Common myeloid progenitor, CD34-positive (primary cell): ENCODE measurements around the gene ZNF668.

Experiments
- CTCF ChIA-PET: fragments of 350-600 bp; sonication (Branson Sonifier 250); formaldehyde crosslinking; loops from one replicate; lab custom pipeline; 2021; ENCODE audit warnings: antibody characterized with exemption; lab: Charles Lee
- POLR2A ChIA-PET: fragments of 350-600 bp; sonication (Branson Sonifier 250); formaldehyde crosslinking; loops from one replicate; lab custom pipeline; 2021; ENCODE audit warnings: antibody characterized with exemption; lab: Charles Lee
- DNase-seq, 3 donors: peaks; one replicate each; pipeline versions ENCODE4 v3.0.0 to v3.0.0-alpha.2; 2013
- H3K27ac ChIP-seq, 2 experiments: 1 replicate in 1 of 2; 2 replicates in 1 of 2; pipeline ENCODE4 v1.7.0; 2013; ENCODE audit warnings: inconsistent platforms in 2 of 2, low read length in 2 of 2, mild to moderate bottlenecking in 2 of 2, low read depth in 1 of 2, moderate library complexity in 1 of 2; ENCODE audit not compliant: severe bottlenecking in 2 of 2, insufficient read depth in 1 of 2, poor library complexity in 1 of 2
- H3K27me3 ChIP-seq, 5 experiments: replicated peaks in 2 of 5; 1 replicate in 3 of 5; 2 replicates in 2 of 5; pipeline versions ENCODE4 v1.6.1 to v1.7.0; 2013; ENCODE audit warnings: low read length in 4 of 5, mild to moderate bottlenecking in 2 of 5, moderate library complexity in 2 of 5, inconsistent platforms in 1 of 5; ENCODE audit not compliant: insufficient read depth in 5 of 5, control insufficient read depth in 4 of 5
- H3K36me3 ChIP-seq, 4 experiments: 1 replicate in 2 of 4; 2 replicates in 2 of 4; pipeline versions ENCODE4 v1.6.1 to v1.7.0; 2013; ENCODE audit warnings: low read length in 3 of 4, control low read depth in 1 of 4, mild to moderate bottlenecking in 1 of 4; ENCODE audit not compliant: control insufficient read depth in 4 of 4, insufficient read depth in 4 of 4
- H3K4me1 ChIP-seq, 4 experiments: 1 replicate in 3 of 4; 2 replicates in 1 of 4; pipeline versions ENCODE4 v1.6.1 to v1.7.1; 2013; ENCODE audit warnings: low read length in 3 of 4, mild to moderate bottlenecking in 3 of 4, control low read depth in 1 of 4, inconsistent platforms in 1 of 4, moderate library complexity in 1 of 4; ENCODE audit not compliant: control insufficient read depth in 4 of 4, insufficient read depth in 4 of 4; ENCODE audit errors: control extremely low read depth in 1 of 4
- H3K4me3 ChIP-seq, 7 experiments: 1 replicate in 4 of 7; 2 replicates in 3 of 7; pipeline versions ENCODE4 v1.5.1 to v1.7.0; 2013; ENCODE audit warnings: mild to moderate bottlenecking in 7 of 7, low read length in 6 of 7, moderate library complexity in 6 of 7, inconsistent platforms in 2 of 7, low read depth in 2 of 7, control low read depth in 1 of 7; ENCODE audit not compliant: insufficient read depth in 4 of 7, control insufficient read depth in 1 of 7; ENCODE audit errors: extremely low read depth in 1 of 7
- H3K9me3 ChIP-seq, 5 experiments: 1 replicate in 4 of 5; 2 replicates in 1 of 5; pipeline versions ENCODE4 v1.6.1 to v1.7.1; 2013; ENCODE audit warnings: low read length in 4 of 5, mild to moderate bottlenecking in 2 of 5, inconsistent platforms in 1 of 5, low read depth in 1 of 5, moderate library complexity in 1 of 5; ENCODE audit not compliant: control insufficient read depth in 4 of 5, insufficient read depth in 2 of 5; ENCODE audit errors: control extremely low read depth in 1 of 5
- WGBS: methylation state at CpG from one replicate; pipeline ENCODE4 v1.1.5; 2013; ENCODE audit not compliant: insufficient coverage; 5-methylcytosine and 5-hydroxymethylcytosine counted together

The ZNF668 gene

GRCh38 chr16:31072540-31073141 lies 1.4 kb downstream of the ZNF668 start:
- CTCF ChIA-PET, result interaction anchor here (1.0 kb wide), 1 partner anchor 12 kb away, joined by 3 read pairs; no protein-coding TSS in a partner anchor
- H3K36me3 ChIP-seq, result peaks cover 0 to 18% (median 13%) of the 10 kb centered on the region in 4 experiments
- WGBS, result 5% methylated on average over 24 of the region's 27 CpGs

GRCh38 chr16:31071861-31072260 lies 2.2 kb downstream of the ZNF668 start:
- ChIA-PET POLR2A (no interaction called here), CTCF (interaction anchor here (0.7 to 1.2 kb wide), 3 partner anchors 21 to 113 kb away, joined by 3 read pairs; no protein-coding TSS in a partner anchor)
- Histone ChIP-seq H3K27me3 (no peaks in the 10 kb centered on the region), H3K4me1 (peaks cover 12 to 27% (median 24%) of the 10 kb centered on the region in 4 experiments), H3K4me3 (peak overlapping the region in 5 of 7 experiments; percentile 93 to 100 (median 97)), H3K27ac (peak overlapping the region in 1 of 2 experiments; percentile 99), H3K9me3 (no peaks in the 10 kb centered on the region), H3K36me3 (peaks cover 0 to 10% (median 9%) of the 10 kb centered on the region in 4 experiments)
- 85% methylated on average over 4 of the region's 4 CpGs for WGBS
- DNase-seq, result no peak

More at GRCh38 chr16:31072540-31073141, 1.4 kb downstream of the ZNF668 start:
- Histone ChIP-seq H3K27ac (peak overlapping the region; percentile 97 to 99), H3K27me3 (no peaks in the 10 kb centered on the region), H3K9me3 (no peaks in the 10 kb centered on the region), H3K4me3 (peak overlapping the region; percentile 93 to 100 (median 97)), H3K4me1 (peaks cover 12 to 27% (median 24%) of the 10 kb centered on the region in 4 experiments)
- POLR2A ChIA-PET, result interaction anchor here (2.3 kb wide), 1 partner anchor 40 kb away, joined by 12 read pairs; the partner anchor contains the start of gene STX4
- DNase-seq, result peak in 2 of 3 donors; percentile 35 to 43

- H3K36me3 ChIP-seq, result peaks cover 0 to 10% (median 4%) of the 10 kb centered on the region in 4 experiments
- ChIA-PET POLR2A (interaction anchor here (1.0 kb wide), 1 partner anchor 21 kb away, joined by 3 read pairs; no protein-coding TSS in a partner anchor), CTCF (interaction anchor here (0.7 kb wide), 1 partner anchor 96 kb away, joined by 3 read pairs; no protein-coding TSS in a partner anchor)
- no peak for DNase-seq
- WGBS, result 93% methylated on average over 2 of the region's 3 CpGs
- no peak overlapping the region for H3K27ac ChIP-seq
- no peaks in the 10 kb centered on the region for H3K9me3 ChIP-seq
- H3K4me1 ChIP-seq, result peaks cover 3 to 41% (median 35%) of the 10 kb centered on the region in 4 experiments
- no peak overlapping the region for H3K4me3 ChIP-seq
- no peaks in the 10 kb centered on the region for H3K27me3 ChIP-seq
Observed at GRCh38 chr16:31067342-31067741, 6.7 kb downstream of the ZNF668 start.

- no peak for DNase-seq
- peaks cover 0 to 30% (median 28%) of the 10 kb centered on the region in 4 experiments for H3K4me1 ChIP-seq
- no peaks in the 10 kb centered on the region for H3K27me3 ChIP-seq
- ChIA-PET CTCF (interaction anchor here (0.6 to 1.7 kb wide), 4 partner anchors 9 to 48 kb away, joined by 3 to 5 read pairs (median 3); partner anchors contain the start of genes ZNF646 and ZNF668), POLR2A (interaction anchor here (0.6 to 0.9 kb wide), 4 partner anchors 9 to 196 kb away, joined by 3 to 7 read pairs (median 4); partner anchors contain the start of genes STX4, ZNF646 and ZNF668)
- no peaks in the 10 kb centered on the region for H3K9me3 ChIP-seq
- peak overlapping the region in 3 of 7 experiments; percentile 9 to 51 (median 21) for H3K4me3 ChIP-seq
- peak overlapping the region in 1 of 2 experiments; percentile 3 for H3K27ac ChIP-seq
- H3K36me3 ChIP-seq, result peaks cover 0 to 31% (median 11%) of the 10 kb centered on the region in 4 experiments
- WGBS, result 87% methylated on average over 3 of the region's 4 CpGs
Observed at GRCh38 chr16:31064882-31065461, 9.1 kb downstream of the ZNF668 start.

- peak overlapping the region in 1 of 2 experiments; percentile 3 for H3K27ac ChIP-seq
- peak overlapping the region in 4 of 7 experiments; percentile 7 to 51 (median 15) for H3K4me3 ChIP-seq
- no peaks in the 10 kb centered on the region for H3K27me3 ChIP-seq
- H3K4me1 ChIP-seq, result peaks cover 0 to 30% (median 28%) of the 10 kb centered on the region in 4 experiments
- ChIA-PET CTCF (interaction anchor here (0.9 to 1.7 kb wide), 2 partner anchors 36 to 80 kb away, joined by 3 to 5 read pairs; no protein-coding TSS in a partner anchor), POLR2A (interaction anchor here (0.6 to 0.9 kb wide), 2 partner anchors 10 to 13 kb away, joined by 3 to 4 read pairs; partner anchors contain the start of genes ZNF646 and ZNF668)
- no peaks in the 10 kb centered on the region for H3K9me3 ChIP-seq
- 82% methylated on average over 47 of the region's 56 CpGs for WGBS
- peaks cover 0 to 34% (median 13%) of the 10 kb centered on the region in 4 experiments for H3K36me3 ChIP-seq
- DNase-seq, result peak; percentile 22 to 28 (median 25)
Observed at GRCh38 chr16:31063843-31064611, 10.0 kb downstream of the ZNF668 start.

- CTCF ChIA-PET, result no interaction called here
- peaks cover 0 to 30% (median 28%) of the 10 kb centered on the region in 4 experiments for H3K4me1 ChIP-seq
- WGBS, result 97% methylated on average over 8 of the region's 9 CpGs
- no peaks in the 10 kb centered on the region for H3K27me3 ChIP-seq
- H3K36me3 ChIP-seq, result peaks cover 0 to 34% (median 13%) of the 10 kb centered on the region in 4 experiments
- POLR2A ChIA-PET, result interaction anchor here (0.6 kb wide), 1 partner anchor 14 kb away, joined by 3 read pairs; no protein-coding TSS in a partner anchor
- no peaks in the 10 kb centered on the region for H3K9me3 ChIP-seq
- peak overlapping the region in 1 of 7 experiments; percentile 51 for H3K4me3 ChIP-seq
- no peak for DNase-seq
- no peak overlapping the region for H3K27ac ChIP-seq
Observed at GRCh38 chr16:31063495-31063842, 10.6 kb downstream of the ZNF668 start.
